GDM1 (cell line): ENCODE data around the gene GPR132.
"Not testable (repeated sequence)": the region's sequence is repeated elsewhere in the genome, so short reads cannot be mapped to it uniquely, and the experiment has no call there.

ENCODE experiments used
- DNase-seq: peaks from one replicate; lab custom pipeline; 2025; lab: John Stamatoyannopoulos, UW

The GPR132 gene

GRCh38 chr14:105091054-105091516 lies 25.9 kb upstream of the GPR132 start:
- DNase-seq: no peak

GRCh38 chr14:105090493-105091053 lies 25.3 kb upstream of the GPR132 start:
- peak; percentile 70 for DNase-seq

GRCh38 chr14:105089746-105090492 lies 24.7 kb upstream of the GPR132 start:
- no peak for DNase-seq

GRCh38 chr14:105088812-105089745 lies 23.8 kb upstream of the GPR132 start:
- DNase-seq: no peak

DNA sequence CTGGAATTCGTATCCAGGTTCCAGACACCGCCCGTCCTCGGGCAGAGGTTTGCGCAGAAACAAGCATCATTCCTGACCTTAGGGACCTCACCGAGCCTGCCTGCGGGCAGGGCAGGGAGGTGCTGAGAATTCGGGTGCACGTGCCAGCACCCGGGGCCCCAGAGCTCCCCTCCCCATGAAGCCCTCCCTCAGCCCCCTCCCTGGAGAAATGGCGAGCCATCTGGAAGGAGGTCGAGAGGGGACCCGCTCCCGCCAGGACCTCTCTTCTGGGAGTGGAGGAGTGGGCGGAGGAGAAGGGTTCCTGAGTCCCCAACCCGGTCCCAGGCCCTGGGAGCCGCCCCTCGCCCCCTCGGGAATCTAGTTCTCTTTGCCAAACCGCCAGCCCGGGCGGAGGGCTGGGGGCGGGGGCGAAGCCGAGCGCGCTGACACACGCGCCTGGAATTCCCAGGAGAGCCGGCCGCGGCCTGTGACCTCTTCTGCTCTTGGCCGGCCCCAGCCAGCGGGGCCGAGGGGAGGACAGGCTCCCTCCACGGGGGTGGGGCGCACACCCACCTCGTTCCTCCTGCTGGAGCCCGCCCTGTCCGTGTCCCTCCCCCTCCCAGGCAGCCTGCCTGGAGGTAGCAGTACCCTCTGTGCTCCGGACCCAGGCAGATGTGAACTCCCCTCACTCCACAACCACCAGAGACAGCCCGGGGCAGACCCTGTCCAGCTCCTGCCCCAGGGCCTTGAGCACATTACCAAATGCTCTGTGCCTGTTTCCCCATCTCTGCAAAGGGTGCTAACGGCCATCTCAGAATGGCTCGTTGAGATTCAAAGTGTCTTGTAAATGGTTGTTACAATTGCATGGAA lies 23.0 kb upstream of the GPR132 start:
- no peak for DNase-seq

- DNase-seq: no peak
These were observed 22.2 kb upstream of the GPR132 start for GRCh38 chr14:105087308-105087962.

- DNase-seq: peak; percentile 78
These were observed 21.6 kb upstream of the GPR132 start for GRCh38 chr14:105086833-105087307.

- DNase-seq: no peak
These were observed 20.5 kb upstream of the GPR132 start for GRCh38 chr14:105085766-105086165.

DNA sequence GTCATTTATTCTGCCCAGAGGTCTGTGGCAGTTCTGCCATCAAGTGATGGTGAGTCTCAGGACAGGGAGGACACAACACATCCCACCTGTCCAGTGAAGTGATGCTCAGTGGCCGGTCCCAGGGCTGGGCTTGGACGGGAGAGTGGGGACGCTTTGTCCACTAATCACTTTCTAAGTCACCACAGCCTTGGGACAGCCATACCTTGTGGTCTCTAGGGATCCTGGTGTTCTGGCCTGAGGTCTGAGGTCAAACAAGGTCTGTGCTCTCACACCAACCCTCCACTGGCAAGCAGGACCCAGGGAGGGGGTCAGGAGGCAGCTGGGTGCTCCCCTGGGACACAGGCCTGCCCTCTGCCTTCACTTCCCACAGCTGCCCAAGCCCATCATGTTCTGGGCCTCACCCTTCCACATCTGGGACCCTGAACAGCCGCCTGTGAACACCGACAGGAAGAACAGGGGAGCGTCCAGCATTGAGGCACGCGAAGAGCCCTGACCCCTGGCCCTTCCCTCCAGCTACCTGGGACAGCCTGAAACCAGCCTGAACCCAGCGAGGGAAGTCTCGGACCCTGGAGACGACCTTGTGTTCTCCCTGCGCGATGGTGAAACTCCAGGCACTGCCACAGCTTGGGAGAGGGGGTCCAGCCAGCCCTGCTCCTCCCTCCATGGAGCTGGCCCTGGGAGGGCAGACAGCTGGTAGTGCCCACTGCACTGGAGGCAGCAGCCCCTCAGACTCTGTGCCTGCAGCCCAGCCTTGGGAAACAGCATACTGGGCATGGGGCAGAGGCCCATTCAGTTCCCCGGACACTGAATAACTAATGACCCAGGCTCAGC lies 19.7 kb upstream of the GPR132 start:
- DNase-seq: no peak

DNA sequence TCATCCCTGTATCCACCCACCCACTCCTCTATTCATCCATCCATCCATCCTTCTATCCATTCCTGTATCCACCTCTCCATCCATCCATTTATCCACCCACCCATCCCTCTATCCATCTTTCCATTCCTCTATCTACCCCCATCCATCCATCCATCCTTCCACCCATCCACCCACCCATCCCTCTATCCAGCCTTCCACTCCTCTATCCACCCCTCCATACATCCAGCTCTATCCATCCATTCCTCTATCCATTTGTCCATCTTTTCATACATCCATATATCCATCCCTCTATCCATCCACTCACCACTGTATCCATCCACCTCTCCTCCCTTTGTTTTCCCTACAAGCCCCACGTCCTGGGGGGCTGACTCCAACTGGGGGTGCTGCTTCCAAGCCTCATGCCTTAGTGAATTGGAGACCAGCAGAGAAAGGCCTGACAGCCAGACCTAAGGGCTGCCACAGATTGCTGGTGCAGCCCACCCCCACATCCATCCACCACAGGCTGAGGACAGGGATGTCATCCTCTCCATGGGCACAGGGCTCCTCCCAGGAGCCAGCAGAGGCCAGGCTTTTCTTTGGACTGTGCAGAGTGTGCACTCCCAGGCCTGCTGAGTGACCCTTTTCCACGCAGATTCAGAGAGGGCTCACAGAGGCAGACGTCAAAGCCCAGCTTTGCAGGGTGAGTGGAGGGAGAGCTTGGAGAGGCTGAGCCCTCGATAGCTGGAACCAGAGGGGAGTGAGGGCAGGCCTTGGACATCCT lies 18.9 kb upstream of the GPR132 start:
- DNase-seq: no peak

DNA sequence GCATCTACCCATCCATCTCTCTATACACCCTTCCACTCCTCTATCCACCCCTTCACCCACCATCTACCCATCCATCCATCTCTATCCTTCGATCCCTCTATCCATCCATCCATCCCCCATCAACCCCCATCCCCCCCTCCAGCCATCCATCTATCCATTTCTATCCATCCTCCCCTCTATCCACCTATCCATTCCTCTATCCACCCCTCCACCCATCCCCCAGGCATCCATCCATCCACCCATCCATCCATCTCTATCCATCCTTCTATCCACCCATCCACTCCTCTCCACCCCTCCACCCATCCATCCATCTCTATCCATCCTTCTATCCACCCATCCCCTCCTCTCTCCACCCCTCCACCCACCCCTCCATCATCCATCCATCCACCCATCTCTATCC lies 17.5 kb upstream of the GPR132 start:
- no peak for DNase-seq

- DNase-seq: not testable (repeated sequence)
These were observed 16.2 kb upstream of the GPR132 start for GRCh38 chr14:105081473-105081872.

GRCh38 chr14:105080161-105080560 lies 14.9 kb upstream of the GPR132 start:
- no peak for DNase-seq

- no peak for DNase-seq
These were observed 13.1 kb upstream of the GPR132 start for GRCh38 chr14:105078294-105078693.

DNA sequence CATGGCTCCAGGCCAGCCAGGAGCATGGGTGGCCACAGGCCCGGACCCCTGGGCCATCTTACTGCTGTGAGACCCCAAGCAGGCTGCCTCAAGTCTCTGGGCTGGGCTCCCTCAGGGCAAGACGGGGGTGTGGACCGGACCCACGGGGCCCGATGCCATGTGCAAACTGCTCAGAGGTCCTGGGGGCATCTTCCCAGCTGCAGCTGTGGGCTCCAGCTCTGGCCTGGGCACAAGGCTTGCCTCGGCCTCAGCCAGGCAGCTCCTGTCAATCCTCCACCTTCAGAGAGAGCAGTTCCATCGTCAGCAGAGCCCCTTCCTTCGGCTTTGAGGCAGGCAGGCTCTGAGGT lies 12.4 kb upstream of the GPR132 start:
- no peak for DNase-seq

GRCh38 chr14:105076805-105077648 lies 11.8 kb upstream of the GPR132 start:
- no peak for DNase-seq

- DNase-seq: no peak
These were observed 11.1 kb upstream of the GPR132 start for GRCh38 chr14:105076296-105076804.
